Endothelial cell of umbilical vein (primary cell): ENCODE data around the gene NDUFS6.

Experiments
- POLR2A ChIP-seq: IDR thresholded peaks from 2 replicates; pipeline ENCODE4 v1.6.1; 2012; ENCODE audit warnings: low read depth, mild to moderate bottlenecking, control low read depth, low read length
- TF ChIP-seq, protein P1 (sequence below), 2 donors: IDR thresholded peaks; 1 replicate in 1 of 2; 2 replicates in 1 of 2; pipeline ENCODE4 v1.5.1; 2011; ENCODE audit warnings: low read length in 2 of 2, mild to moderate bottlenecking in 2 of 2, moderate library complexity in 2 of 2, control low read depth in 1 of 2, inconsistent platforms in 1 of 2, low read depth in 1 of 2; ENCODE audit not compliant: insufficient read depth in 1 of 2; ENCODE audit errors: extremely low read depth in 1 of 2

DNA sequence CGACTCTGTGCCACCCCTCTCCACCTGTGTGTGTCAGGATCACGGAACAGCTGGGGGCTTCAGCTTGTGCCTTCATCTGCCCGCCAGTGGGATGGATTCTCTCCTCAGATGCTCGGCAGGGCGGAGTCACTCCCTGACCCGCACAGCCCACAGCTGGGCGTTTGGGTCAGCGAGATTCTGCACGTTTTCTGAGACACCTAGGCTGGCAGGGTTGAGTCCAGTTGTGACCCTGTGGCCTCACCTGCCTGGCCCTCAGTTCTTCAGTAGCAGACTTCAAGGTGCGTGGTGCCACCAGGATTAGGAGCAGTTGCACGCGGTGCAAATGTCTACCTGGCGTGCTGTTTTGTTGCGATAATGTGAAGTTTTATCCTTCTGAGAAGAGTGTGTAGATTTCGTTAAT is 5.0 kb downstream of the NDUFS6 start:
- TF ChIP-seq, protein P1, sequence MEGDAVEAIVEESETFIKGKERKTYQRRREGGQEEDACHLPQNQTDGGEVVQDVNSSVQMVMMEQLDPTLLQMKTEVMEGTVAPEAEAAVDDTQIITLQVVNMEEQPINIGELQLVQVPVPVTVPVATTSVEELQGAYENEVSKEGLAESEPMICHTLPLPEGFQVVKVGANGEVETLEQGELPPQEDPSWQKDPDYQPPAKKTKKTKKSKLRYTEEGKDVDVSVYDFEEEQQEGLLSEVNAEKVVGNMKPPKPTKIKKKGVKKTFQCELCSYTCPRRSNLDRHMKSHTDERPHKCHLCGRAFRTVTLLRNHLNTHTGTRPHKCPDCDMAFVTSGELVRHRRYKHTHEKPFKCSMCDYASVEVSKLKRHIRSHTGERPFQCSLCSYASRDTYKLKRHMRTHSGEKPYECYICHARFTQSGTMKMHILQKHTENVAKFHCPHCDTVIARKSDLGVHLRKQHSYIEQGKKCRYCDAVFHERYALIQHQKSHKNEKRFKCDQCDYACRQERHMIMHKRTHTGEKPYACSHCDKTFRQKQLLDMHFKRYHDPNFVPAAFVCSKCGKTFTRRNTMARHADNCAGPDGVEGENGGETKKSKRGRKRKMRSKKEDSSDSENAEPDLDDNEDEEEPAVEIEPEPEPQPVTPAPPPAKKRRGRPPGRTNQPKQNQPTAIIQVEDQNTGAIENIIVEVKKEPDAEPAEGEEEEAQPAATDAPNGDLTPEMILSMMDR (IDR thresholded peaks at IDR 0.05; ENCODE audit: extremely low read depth in 1 of 2, insufficient read depth in 1 of 2, low read depth in 1 of 2, low read length in 2 of 2): no peak
- no peak for TF ChIP-seq POLR2A
